ENCODE measurements around the gene PCBP2. TPM values are rescaled to one million over a fixed set of nuclear protein-coding genes. Genes with fewer than 3 reads are reported as not detected.
"Not testable (repeated sequence)": the region's sequence is repeated elsewhere in the genome, so short reads cannot be mapped to it uniquely, and the experiment has no call there.

The PCBP2 gene
- total and polyA plus RNA-seq, 5 donors, result 349 to 743 (median 581) TPM

- intact Hi-C loops (cut with DNase I), result loop anchor here in 1 of 4 donors (2.0 kb wide), 1 partner anchor 67 kb away; no protein-coding TSS in a partner anchor
- Histone ChIP-seq H3K27ac (ENCODE audit: low read length) (no peak overlapping the region), H3K9me3 (ENCODE audit: control insufficient read depth, low read length) (no peaks in the 10 kb centered on the region), H3K4me1 (ENCODE audit: control insufficient read depth, insufficient read depth, low read length) (peaks cover 8% of the 10 kb centered on the region), H3K4me3 (ENCODE audit: low read length) (no peak overlapping the region), H3K27me3 (ENCODE audit: control insufficient read depth, insufficient read depth) (no peaks in the 10 kb centered on the region)
- 90% methylated on average over 2 of the region's 2 CpGs for WGBS
- ATAC-seq, result no peak
- DNase-seq, result no peak
Measured at GRCh38 chr12:53419756-53420155, 32.1 kb upstream of the PCBP2 start.

GRCh38 chr12:53422247-53422646, 29.7 kb upstream of the PCBP2 start:
- H3K4me1 ChIP-seq (ENCODE audit: control insufficient read depth, insufficient read depth, low read length); H3K9me3 ChIP-seq (ENCODE audit: control insufficient read depth, low read length); H3K27ac ChIP-seq (ENCODE audit: low read length); H3K4me3 ChIP-seq (ENCODE audit: low read length); DNase-seq; H3K27me3 ChIP-seq (ENCODE audit: control insufficient read depth, insufficient read depth); intact Hi-C loops (cut with DNase I); ATAC-seq: not testable (repeated sequence)
- 89% methylated on average over 12 of the region's 12 CpGs for WGBS

- no peaks in the 10 kb centered on the region for H3K27me3 ChIP-seq (ENCODE audit: control insufficient read depth, insufficient read depth)
- no peak for DNase-seq
- WGBS, result 96% methylated on average over 1 of the region's 1 CpG
- no peak for ATAC-seq
- no peak within 1 kb of the TSS for H3K27ac ChIP-seq (ENCODE audit: low read length)
- H3K9me3 ChIP-seq (ENCODE audit: control insufficient read depth, low read length), result no peaks in the 10 kb centered on the region
- peaks cover 3% of the 10 kb centered on the region for H3K4me1 ChIP-seq (ENCODE audit: control insufficient read depth, insufficient read depth, low read length)
- H3K4me3 ChIP-seq (ENCODE audit: low read length), result no peak within 1 kb of the TSS
- intact Hi-C loops (cut with DNase I), result no loop called here
Measured at GRCh38 chr12:53423597-53423996, 28.3 kb upstream of the PCBP2 start, which contains the start of gene AMHR2. Gene AMHR2, plus strand, starts transcription at chr12:53423855. Its CDS starts 80 bp downstream, at chr12:53423935.

GRCh38 chr12:53424626-53425514, 27.0 kb upstream of the PCBP2 start:
- WGBS, result 56% methylated on average over 9 of the region's 9 CpGs
- Histone ChIP-seq H3K9me3 (ENCODE audit: control insufficient read depth, low read length) (no peaks in the 10 kb centered on the region), H3K27me3 (ENCODE audit: control insufficient read depth, insufficient read depth) (no peaks in the 10 kb centered on the region), H3K27ac (ENCODE audit: low read length) (no peak overlapping the region), H3K4me3 (ENCODE audit: low read length) (no peak overlapping the region), H3K4me1 (ENCODE audit: control insufficient read depth, insufficient read depth, low read length) (peaks cover 3% of the 10 kb centered on the region)
- DNase-seq (no peak), ATAC-seq (peak; percentile 38 to 55)
- intact Hi-C loops (cut with DNase I), result loop anchor here in 1 of 4 donors (2.0 kb wide), 1 partner anchor 70 kb away; no protein-coding TSS in a partner anchor

GRCh38 chr12:53425515-53426150, 26.3 kb upstream of the PCBP2 start:
- Histone ChIP-seq H3K27me3 (ENCODE audit: control insufficient read depth, insufficient read depth) (no peaks in the 10 kb centered on the region), H3K27ac (ENCODE audit: low read length) (no peak overlapping the region), H3K9me3 (ENCODE audit: control insufficient read depth, low read length) (no peaks in the 10 kb centered on the region), H3K4me1 (ENCODE audit: control insufficient read depth, insufficient read depth, low read length) (peaks cover 3% of the 10 kb centered on the region), H3K4me3 (ENCODE audit: low read length) (no peak overlapping the region)
- ATAC-seq (peak in 1 of 2 donors; percentile 13), DNase-seq (no peak)
- intact Hi-C loops (cut with DNase I), result loop anchor here in 1 of 4 donors (2.0 kb wide), 1 partner anchor 71 kb away; no protein-coding TSS in a partner anchor
- 58% methylated on average over 11 of the region's 11 CpGs for WGBS

GRCh38 chr12:53427905-53428594, 23.9 kb upstream of the PCBP2 start:
- WGBS, result 85% methylated on average over 7 of the region's 7 CpGs
- peaks cover 2% of the 10 kb centered on the region for H3K9me3 ChIP-seq (ENCODE audit: control insufficient read depth, low read length)
- no peaks in the 10 kb centered on the region for H3K27me3 ChIP-seq (ENCODE audit: control insufficient read depth, insufficient read depth)
- H3K27ac ChIP-seq (ENCODE audit: low read length), result no peak overlapping the region
- H3K4me1 ChIP-seq (ENCODE audit: control insufficient read depth, insufficient read depth, low read length), result no peaks in the 10 kb centered on the region
- DNase-seq (no peak), ATAC-seq (no peak)
- intact Hi-C loops (cut with DNase I), result no loop called here
- H3K4me3 ChIP-seq (ENCODE audit: low read length), result no peak overlapping the region

- H3K27ac ChIP-seq (ENCODE audit: low read length), result no peak overlapping the region
- no peaks in the 10 kb centered on the region for H3K27me3 ChIP-seq (ENCODE audit: control insufficient read depth, insufficient read depth)
- 88% methylated on average over 7 of the region's 7 CpGs for whole genome bisulfite sequencing
Measured at GRCh38 chr12:53428741-53429140, 23.2 kb upstream of the PCBP2 start.

GRCh38 chr12:53430116-53430515, 21.8 kb upstream of the PCBP2 start:
- no peak overlapping the region for H3K4me3 ChIP-seq (ENCODE audit: low read length)
- intact Hi-C loops (cut with DNase I), result no loop called here

More at GRCh38 chr12:53428741-53429140, 23.2 kb upstream of the PCBP2 start:
- H3K4me3 ChIP-seq (ENCODE audit: low read length), result no peak overlapping the region
- H3K4me1 ChIP-seq (ENCODE audit: control insufficient read depth, insufficient read depth, low read length), result no peaks in the 10 kb centered on the region
- DNase-seq, result no peak
- no peak for ATAC-seq
- peaks cover 2% of the 10 kb centered on the region for H3K9me3 ChIP-seq (ENCODE audit: control insufficient read depth, low read length)
- intact Hi-C loops (cut with DNase I), result no loop called here

GRCh38 chr12:53431187-53431586, 20.7 kb upstream of the PCBP2 start:
- 78% methylated on average over 7 of the region's 7 CpGs for WGBS
- no peak for ATAC-seq
- peaks cover 2% of the 10 kb centered on the region for H3K9me3 ChIP-seq (ENCODE audit: control insufficient read depth, low read length)
- no peak overlapping the region for H3K27ac ChIP-seq (ENCODE audit: low read length)
- no peak overlapping the region for H3K4me3 ChIP-seq (ENCODE audit: low read length)
- H3K27me3 ChIP-seq (ENCODE audit: control insufficient read depth, insufficient read depth), result no peaks in the 10 kb centered on the region
- no peak for DNase-seq
- intact Hi-C loops (cut with DNase I), result no loop called here
- no peaks in the 10 kb centered on the region for H3K4me1 ChIP-seq (ENCODE audit: control insufficient read depth, insufficient read depth, low read length)

More at GRCh38 chr12:53430116-53430515, 21.8 kb upstream of the PCBP2 start:
- H3K27ac ChIP-seq (ENCODE audit: low read length), result no peak overlapping the region
- DNase-seq (no peak), ATAC-seq (no peak)
- H3K4me1 ChIP-seq (ENCODE audit: control insufficient read depth, insufficient read depth, low read length), result no peaks in the 10 kb centered on the region
- no peaks in the 10 kb centered on the region for H3K27me3 ChIP-seq (ENCODE audit: control insufficient read depth, insufficient read depth)
- H3K9me3 ChIP-seq (ENCODE audit: control insufficient read depth, low read length), result peaks cover 2% of the 10 kb centered on the region
- 79% methylated on average over 5 of the region's 5 CpGs for WGBS

- 94% methylated on average over 9 of the region's 9 CpGs for WGBS
Measured at GRCh38 chr12:53435326-53435725, 16.6 kb upstream of the PCBP2 start.

More at GRCh38 chr12:53435326-53435725, 16.6 kb upstream of the PCBP2 start:
- DNase-seq; H3K4me1 ChIP-seq (ENCODE audit: control insufficient read depth, insufficient read depth, low read length); H3K27ac ChIP-seq (ENCODE audit: low read length); H3K4me3 ChIP-seq (ENCODE audit: low read length); H3K27me3 ChIP-seq (ENCODE audit: control insufficient read depth, insufficient read depth); H3K9me3 ChIP-seq (ENCODE audit: control insufficient read depth, low read length); intact Hi-C loops (cut with DNase I); ATAC-seq: not testable (repeated sequence)
